Sciatic nerve (tissue), 2 donors: ENCODE results near the gene BCOR. TPM values are rescaled to one million over a fixed set of nuclear protein-coding genes. Genes with fewer than 3 reads are reported as not detected.

Experiments used
- ATAC-seq: fragments of 200-7000 bp; cut with Tn5 transposase; one replicate; pipeline ENCODE4 v1.9.1; 2020; ENCODE audit warnings: mild to moderate bottlenecking, moderate library complexity
- DNase-seq: peaks from one replicate; pipeline ENCODE4 v3.0.0-alpha.2; 2020; ENCODE audit warnings: low spot score
- intact Hi-C: fragments of 100-400 bp; cut with DNase I; formaldehyde crosslinking; loops from one replicate; pipeline ENCODE4 v1.14.2; 2022
- total RNA-seq: library from RNA; stranded (reverse); fragmentation: NEBNext Ultra II Directional; extraction: Animal tissue kit (Norgen Biotek cat#: 25700); gene quantifications from one replicate; pipeline ENCODE4 v1.2.1, GENCODE V29; 2021
- donor health status: DM: no; HTN: no; CAD: no.
- donor health status: DM: no; HTN: no; CAD: no.

BCOR gene
- total RNA-seq, 1 donor from 2014 or later = 42.0 TPM

DNA sequence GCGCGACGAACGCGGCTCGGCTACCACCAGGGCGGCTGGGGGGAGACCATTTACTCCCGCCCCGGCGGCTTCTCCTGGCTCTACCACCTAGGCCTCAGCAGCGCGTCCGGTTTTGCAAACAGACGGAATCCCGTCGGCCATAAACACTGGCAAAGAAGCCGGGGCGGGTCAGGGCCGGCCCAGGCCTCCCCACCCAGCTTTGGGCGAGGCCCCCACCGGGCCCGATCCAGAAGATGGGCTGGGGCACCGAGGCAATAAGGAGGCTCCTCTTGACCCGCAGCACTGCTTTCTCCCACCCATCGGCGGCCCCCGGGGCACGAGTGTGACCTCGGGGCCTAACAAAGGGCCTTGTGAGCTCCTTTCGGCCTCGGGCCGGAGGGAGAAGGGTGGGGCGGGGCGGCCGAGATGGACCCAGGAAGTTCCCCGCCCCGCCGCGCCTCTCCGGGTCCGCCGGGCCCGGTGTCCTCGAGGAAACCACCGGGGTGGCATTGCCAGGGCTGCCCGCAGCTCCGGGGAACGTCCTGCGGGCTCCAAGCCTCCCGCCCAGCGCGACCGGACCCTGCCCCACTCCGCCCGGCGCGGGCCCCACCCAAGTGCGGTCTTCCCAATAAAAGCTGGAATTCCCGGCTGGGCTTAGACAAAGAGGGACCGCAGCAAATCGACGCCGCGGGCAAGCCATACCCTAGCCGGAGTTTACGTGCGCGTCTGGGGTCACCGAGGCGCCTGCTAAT lies 5.9 kb downstream of the BCOR start:
- no peak for ATAC-seq
- DNase-seq = no peak
- intact Hi-C loops = no loop called here

DNA sequence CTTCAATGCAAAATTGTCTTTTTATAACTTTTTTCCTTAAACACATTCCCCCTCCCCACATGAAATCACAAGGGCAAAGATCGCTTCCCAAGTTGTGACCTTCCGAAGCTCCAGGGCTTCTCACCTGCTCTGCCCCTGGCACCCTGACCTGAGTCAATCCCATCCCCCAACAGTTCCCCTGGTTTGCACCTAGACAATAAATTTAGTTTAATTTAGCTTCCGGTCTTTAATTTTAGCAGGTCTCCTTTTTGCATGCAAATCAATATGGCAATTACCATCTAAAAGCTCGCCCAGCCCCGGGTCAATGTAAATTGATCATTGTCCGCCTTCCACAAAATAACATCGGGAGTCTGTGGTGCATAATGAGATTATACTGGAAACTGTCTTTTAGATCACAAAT lies 6.8 kb downstream of the BCOR start:
- ATAC-seq = no peak
- DNase-seq = no peak
- intact Hi-C loops = no loop called here

DNA sequence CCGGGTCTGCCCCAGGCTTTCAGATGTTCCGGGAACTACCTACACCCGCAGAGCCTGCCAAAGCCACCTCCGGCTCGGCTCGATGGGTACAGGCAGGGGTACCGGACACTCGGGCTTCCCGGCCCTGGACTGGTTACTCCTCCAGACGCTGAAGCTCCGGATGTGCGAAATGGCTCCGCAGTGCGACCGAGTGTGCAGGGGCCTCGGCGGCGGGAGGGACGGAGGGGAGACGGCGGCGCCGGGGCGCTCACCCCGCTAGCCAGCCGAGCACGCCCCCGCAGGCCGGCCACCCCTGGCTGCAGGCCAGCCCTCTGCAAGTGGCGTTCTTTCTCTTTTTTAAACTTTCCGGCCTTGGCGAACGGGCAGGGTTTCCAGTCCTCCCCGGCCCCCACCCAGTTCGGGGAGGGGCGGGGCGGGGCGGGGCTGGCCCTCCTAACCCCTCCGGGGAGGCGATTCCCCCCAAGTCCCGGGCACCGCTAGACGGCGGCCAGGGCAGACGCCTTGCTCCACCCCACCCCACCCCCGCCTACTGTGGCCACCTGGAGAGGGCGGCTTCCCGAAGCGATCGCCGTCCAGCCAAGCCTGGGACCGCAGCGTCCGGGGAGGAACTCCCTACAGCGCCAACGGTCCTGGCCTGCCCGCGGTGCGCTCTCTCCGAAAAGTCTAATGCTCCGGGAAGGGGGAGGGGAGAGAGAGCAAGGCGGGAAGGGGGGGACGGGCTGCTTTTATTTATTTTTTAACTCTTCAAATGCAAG lies 7.5 kb downstream of the BCOR start:
- DNase-seq (no peak), ATAC-seq (peak; percentile 31)
- intact Hi-C loops = no loop called here

DNA sequence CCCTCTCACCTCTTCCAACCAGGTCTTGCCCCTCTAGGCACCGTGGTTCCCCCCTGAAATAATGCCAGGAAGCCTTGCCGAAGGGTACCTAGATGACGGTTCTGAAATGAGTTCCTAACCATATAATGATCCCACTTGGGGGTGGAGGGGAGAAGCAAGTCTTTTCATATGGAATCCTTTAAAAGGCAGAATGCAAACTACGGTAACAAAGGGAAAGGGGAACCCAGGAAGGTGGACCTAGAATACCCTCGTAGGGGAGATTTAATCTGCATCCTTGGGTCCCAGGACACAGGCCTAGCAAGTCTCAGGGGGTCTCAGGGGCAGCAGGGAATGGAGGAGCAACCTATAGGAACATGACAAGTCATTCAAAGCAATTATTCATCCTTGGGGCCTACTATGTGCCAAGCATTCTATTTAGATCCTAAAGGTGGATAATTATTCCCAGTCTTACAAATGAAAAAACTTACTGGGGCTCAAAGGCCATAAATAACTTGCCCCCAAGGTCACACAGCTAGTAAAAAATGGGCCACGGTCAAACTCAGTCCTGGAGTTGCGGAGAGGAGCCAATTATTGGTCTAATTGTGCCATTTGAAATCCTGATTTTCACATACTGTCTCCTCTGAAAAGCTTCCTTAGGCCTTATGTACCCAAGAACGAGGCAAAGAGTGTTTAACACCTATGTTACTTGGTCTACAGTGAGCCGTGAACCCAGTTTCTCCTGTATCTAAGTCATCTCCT lies 8.8 kb downstream of the BCOR start:
- no peak for ATAC-seq
- intact Hi-C loops = no loop called here
- no peak for DNase-seq

DNA sequence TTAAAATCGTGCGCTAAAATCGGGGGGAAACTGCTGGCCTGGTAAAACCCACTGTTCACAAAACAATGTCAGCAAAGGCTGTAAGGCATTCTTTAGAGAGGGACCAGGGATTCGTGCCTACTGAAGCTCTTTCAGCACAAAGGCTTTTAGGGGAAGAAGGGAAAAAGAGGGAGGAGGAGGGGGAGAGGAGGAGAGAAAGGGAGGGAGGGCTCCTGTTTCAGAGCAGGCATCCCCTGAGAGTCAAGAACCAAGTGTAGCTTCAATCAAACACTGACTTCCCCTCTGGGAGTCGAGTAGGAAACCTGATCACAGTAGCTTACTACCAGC lies 9.5 kb downstream of the BCOR start:
- ATAC-seq (no peak), DNase-seq (no peak)
- intact Hi-C loops = no loop called here

DNA sequence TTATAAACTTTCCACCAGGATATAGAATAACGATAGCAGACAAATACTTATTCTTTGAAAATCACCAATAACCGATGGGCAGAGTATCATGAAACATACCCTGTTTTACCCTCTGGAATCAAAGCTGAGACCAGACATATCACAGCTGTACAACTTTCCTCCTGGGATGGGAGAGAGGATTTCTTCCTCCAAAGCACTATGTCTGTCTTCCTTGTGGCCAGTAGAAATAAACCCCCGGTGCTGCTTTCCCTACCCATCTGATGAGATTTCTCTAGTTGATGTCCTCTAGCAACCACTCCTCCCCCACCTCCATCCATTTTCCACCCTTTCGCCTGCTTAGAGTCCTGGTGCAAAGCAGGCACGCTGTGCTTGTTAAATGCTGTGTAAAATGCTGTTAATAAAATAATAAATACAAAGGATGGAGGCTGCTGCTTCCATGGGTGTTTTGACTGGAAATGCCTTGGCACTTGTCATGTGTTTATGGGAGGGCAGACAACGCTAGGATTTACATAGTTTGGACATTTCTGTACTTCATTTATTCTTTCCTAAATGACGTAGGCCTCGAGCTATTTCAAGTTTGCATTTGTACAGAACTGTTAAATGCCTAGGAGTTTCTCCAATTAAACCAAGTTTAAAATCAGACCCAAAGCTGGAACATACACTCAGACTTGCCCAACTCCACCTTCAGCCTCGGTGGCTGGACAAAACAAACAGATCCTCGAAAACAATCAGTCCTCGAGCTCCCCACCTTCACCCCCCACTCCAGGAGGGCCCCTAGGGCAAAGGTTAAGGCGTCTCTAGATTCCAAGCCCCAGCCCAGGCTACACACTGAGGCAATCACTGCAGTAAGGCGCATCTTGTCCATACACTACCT lies 10.1 kb downstream of the BCOR start:
- intact Hi-C loops = no loop called here
- DNase-seq (no peak), ATAC-seq (no peak)

DNA sequence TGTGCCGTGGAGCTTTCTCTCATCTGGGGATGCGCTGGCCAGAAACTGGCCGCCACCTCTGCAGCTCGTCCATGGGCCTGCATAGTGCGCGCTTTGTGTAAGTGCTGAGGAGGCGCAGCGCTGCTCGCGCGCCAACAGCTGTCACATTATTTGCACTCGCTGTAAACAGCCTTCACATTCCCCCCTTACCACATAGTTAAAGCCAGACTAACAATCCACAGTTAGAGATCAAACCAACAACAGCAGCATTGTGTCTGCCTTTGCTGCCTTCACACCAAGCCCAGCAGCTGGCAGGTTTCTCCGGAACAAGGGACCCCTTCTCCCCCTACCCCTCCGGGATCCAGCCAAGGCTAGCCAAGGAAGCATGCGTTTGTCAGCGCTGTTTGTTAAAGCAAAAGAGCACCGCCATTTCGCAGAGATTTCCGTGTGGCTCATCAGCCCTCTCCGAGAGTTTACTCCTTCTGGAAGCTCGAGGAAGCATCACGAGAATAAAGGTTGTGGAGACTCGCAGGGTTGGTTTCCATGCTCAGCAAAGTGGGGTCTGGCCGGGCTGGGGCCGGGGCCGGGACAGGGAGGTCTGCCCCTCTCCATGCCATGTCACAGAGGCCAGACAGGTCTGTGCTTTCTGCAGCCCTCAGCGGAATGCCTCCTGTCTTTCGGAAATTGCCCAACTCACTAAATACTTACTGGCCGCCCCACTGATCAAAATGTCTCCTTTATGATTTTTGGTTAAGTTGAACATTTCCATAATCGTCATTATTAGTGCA lies 11.0 kb downstream of the BCOR start:
- no peak for DNase-seq

DNA sequence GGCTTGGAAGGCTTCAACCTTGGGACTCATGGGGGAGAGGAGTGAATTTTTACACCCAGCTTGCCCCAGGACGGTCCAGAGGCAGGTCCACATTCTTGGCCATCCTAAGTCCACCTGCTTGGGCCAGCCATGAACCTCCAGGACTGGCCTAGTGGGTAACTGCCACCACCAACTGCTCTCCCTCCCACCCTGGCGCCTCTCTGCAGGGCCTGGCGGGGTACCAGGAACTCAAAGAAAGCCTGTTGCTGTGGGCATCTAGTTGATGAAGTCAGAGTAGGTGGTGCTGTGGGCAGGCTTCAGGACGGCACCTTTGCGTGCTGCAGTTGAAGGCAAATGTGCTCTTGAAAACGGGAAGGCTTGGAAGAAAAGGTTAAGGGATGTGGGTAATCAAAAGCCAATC lies 12.0 kb downstream of the BCOR start:
- ATAC-seq (no peak), DNase-seq (no peak)
- intact Hi-C loops = no loop called here

More for the DNA sequence above, 11.0 kb downstream of the BCOR start:
- ATAC-seq = peak; percentile 59
- intact Hi-C loops = no loop called here

DNA sequence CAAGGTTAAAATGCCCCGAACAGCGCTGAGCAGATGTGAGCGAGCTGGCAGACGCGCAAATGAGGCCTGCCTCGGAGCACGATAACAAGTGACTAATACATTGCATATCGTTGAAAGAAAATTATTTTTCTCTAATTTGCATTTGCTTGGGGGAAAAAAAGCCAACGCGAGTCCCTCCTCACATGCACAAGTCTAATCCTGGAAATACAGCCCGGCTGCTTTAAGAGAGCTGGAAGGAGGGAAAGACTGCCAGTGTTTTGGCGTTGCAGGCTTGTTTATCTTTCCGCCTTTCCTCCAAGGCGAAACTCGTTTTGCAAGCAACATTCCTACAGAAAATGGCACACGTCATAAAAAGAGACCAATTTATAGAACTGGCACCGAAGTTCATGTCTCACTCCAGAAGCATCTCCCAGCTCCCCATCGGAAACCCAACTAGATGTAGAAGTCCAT lies 12.6 kb downstream of the BCOR start:
- intact Hi-C loops = no loop called here

DNA sequence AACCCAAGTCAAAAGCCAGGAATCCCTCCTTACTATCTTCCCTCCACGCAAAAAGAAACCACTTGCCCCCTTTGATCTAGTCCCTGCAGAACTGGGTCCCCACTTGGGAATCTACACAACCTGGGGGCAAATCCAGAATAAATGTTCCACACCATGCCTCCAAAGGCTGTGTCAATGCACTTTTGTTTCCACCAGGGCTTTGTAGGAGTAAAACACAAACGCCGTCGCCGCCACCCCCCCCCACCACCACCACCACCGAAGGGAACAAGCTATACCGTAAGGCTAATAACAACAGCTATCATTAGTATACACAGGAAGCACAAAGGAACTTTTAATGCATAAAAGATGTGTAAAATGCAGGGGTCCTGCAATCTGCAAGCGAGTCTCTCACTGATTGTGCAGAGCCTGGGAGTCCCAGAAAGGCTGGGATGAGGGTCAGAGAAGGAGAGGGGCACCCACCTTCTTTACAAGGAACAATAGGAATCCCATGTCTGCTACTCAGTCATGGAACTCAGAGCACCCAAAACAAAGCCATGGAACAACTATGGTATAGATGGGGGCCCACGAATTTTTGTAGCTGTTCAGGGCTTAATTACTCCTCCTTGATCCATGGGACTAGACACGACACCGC lies 13.2 kb downstream of the BCOR start:
- ATAC-seq = no peak

More for the DNA sequence above, 12.6 kb downstream of the BCOR start:
- no peak for DNase-seq
- no peak for ATAC-seq

DNA sequence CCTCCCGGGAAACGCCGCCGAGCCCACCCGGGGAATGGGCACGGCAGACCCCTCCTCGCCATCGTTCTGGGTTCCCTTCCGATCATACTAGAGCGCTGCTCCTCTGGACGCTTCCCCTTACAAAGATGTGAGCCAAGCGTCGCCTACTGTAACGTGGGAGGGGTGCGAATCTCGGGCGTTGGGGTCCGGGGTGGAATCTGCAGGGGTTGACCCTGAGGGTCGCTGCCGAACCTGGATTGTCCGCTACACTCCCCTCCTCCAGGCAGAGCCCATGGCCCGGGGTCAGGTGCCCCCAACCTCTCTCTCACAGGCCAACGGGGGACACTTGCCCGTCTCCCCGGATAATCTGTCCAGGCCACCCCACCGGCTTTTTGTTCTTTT lies 13.8 kb downstream of the BCOR start:
- ATAC-seq (no peak), DNase-seq (no peak)
- intact Hi-C loops = no loop called here

More for the DNA sequence above, 13.2 kb downstream of the BCOR start:
- DNase-seq = no peak
- intact Hi-C loops = no loop called here

DNA sequence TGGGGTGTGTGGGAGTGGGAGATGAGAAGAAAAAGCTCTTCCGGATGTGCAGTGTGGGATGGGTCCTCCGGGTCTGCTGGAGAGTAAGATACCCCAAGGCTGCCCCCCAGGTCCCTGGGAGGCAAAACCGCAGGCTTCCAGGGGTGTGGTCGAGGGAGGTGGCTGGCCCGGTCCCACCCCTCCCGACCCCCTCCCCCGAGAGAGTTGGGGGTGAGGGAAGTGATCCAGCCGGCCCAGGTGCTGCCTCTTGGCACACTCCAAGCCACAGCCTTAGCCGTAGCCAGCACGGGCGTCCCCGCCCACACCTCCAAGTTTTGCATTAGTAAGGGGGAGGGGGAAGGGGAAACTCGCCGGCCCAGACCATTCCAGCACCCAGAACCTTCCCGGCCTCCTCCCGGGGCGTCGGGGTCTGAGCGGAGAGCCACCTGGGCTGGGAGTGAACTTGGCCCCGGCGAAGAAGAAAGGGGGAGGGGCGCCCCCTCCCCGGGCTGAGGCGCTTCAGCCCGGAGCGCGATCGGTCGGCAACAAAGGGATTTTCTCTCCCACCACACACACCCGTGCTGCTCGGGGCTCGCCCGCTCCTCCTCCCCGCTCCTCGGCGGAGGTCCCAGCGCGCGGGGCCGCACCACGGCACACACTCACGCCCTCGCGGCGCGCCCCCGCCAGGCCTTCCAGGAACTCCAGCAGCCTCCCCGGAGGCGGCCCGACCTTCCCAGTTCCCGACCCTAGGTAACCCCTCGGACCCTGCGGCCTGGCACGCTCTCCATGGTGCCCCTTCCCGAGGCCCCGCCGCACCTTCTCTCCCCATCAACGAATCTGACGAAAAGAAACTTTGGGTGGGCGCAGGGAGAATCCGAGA lies 14.4 kb downstream of the BCOR start:
- DNase-seq (no peak), ATAC-seq (peak; percentile 47)
- intact Hi-C loops = no loop called here

DNA sequence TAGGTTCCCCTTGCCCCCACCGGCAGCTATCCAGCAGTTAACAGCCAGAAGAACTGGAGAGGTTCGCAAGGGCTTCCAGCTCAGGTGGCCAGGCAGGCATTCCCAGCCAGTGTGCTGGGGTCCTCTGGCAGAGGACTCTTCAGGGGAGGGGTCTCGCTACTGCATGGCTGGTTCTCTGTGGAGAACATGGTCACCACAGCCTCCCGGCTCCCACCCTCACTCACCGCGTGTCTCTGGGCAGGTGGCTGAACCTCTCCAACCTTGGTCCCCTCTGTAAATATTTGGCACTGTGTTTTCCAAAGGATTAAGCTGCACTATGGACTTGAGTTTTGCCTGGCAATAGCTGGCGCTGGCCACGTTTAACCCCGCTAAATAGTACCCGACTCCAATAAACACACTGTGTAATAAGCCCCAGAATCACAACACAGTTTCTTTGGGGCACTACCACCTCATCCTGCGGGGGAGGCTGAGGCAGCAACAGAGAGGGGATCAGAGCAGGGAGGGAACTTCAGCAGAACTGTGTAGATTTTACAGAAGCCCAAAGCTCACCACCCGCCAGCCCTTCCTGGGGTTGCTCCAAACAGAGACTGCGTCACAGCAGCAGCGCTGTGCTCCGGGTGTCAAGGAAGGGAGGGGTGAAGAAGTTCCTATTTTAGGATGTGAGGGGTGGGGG lies 15.2 kb downstream of the BCOR start:
- ATAC-seq = peak; percentile 40
- no peak for DNase-seq
- intact Hi-C loops = no loop called here

DNA sequence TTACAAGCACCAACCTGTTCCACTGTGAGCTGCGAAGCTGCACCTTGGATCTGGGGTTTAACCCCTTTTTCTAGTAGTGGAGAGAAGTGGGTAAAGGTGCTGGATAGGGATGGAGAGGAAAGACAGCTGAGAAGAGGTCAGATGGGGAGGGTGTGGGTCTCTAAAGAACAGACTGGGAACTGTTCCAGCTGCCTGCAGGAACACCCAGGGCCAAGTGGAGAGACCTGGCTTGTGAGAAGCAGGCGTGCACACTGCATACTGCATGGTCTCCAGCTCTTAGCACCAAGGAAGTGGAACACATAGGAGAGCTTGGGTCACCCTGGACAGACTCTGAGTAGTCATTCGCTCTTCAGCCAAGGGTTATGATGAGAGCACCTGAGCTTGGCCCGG lies 16.1 kb downstream of the BCOR start:
- no peak for ATAC-seq
- DNase-seq = no peak
- intact Hi-C loops = no loop called here

DNA sequence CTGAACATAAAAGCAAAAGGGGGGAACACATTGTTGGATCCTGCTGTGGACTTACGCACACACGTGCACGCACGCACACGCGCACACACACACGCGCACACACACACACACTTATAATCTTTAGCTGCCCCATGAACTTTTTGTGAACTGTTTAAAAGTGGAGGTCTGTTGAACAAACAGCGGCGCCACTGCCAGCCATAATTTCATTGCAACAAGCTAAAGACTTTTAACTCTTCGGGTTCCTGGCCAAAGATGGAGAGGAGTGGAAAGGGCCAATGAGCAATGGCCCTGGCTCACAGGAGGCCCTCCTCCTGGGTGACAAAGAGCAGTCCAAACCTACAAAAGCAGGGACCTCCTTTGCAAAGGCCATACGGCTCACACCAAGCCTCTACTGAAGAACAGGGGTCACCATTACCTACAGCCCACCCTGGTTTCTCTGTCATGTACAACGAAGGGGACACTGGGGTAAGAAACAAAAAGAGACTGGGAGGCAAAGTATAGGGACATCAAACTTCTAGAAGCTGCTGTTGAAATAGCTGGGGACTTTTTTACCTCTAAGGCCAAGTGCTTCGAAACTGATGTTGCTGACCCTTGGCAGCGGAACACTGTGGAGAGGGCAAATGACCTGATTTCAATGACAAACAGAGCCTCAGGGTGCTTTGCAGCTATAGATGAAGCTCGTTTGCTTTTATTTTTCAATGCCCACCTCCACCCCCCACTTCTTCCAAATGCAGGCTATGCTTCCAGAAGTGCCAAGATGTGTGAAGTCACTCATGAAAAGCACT lies 16.7 kb downstream of the BCOR start:
- no peak for DNase-seq
- intact Hi-C loops = no loop called here
- no peak for ATAC-seq

DNA sequence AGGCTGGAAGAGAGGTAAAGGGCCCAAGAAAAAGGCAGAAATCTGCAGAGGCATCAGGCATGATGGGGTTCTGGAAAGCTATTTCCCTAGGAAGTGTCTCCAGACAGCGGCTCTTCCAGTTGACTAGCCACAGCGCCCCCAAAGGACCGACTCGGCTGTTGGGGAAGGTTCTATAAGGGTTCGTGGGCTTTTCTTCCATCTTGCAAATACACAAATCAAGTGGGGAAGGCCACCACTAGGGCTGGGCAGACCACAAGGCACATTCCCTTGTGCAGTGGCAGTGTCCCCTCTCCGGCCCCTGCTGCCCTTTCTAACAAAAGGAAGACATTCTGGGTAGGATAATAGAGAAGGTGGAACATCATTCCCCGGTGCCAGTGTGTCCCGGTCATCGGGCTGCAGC lies 18.2 kb downstream of the BCOR start:
- intact Hi-C loops = no loop called here
- DNase-seq (no peak), ATAC-seq (no peak)
